ENCODE measurements around the gene COX19.

DNA sequence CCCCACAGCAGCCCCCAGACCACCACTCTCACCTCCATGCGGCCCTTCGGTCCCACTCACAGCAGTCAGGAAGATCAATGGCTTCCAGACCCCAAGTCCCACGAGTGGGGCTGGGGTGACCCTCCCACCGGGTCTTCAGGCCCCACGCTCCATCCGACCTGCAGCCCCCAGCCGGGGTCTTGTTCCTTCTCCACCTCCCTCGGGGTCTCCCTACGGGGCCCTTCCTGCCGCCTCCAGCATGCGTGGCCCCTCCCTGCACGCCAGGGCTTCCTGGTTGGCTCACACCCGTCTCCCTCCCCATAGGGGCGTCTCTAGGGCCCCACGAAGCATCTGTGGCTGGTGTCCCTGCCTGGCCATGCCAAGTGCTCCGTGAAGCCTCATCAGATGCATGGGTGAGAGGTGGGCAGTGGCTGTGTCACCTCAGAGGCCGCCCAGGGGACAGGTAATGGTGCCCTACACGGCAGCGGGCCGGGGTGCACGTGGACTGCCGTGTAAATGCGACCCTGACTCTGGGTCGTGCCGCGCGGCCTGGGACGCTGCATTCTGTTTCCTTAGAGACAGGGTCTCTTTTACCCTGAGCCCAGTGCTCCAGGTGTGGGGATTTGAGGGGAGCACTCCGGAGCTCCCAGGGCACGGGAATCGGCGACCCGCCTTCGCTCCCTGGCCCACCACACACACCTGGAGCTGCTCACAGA is 40.7 kb downstream of the COX19 start:
- no peak for TF ChIP-seq POLR2A (IDR thresholded peaks at IDR 0.05)
- TF ChIP-seq, protein P1, sequence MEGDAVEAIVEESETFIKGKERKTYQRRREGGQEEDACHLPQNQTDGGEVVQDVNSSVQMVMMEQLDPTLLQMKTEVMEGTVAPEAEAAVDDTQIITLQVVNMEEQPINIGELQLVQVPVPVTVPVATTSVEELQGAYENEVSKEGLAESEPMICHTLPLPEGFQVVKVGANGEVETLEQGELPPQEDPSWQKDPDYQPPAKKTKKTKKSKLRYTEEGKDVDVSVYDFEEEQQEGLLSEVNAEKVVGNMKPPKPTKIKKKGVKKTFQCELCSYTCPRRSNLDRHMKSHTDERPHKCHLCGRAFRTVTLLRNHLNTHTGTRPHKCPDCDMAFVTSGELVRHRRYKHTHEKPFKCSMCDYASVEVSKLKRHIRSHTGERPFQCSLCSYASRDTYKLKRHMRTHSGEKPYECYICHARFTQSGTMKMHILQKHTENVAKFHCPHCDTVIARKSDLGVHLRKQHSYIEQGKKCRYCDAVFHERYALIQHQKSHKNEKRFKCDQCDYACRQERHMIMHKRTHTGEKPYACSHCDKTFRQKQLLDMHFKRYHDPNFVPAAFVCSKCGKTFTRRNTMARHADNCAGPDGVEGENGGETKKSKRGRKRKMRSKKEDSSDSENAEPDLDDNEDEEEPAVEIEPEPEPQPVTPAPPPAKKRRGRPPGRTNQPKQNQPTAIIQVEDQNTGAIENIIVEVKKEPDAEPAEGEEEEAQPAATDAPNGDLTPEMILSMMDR (IDR thresholded peaks at IDR 0.05 in 4 of 5, conservative IDR thresholded peaks at IDR 0.05 in 1 of 5) = no peak

All from gastrocnemius medialis (tissue), 4 donors.